ENCODE results near the gene SNAPC2. TPM values are rescaled to one million over a fixed set of nuclear protein-coding genes. Genes with fewer than 3 reads are reported as not detected.

SNAPC2 gene
- total and polyA plus RNA-seq, 2 of the 13 experiments (the other 11 are each of a cell fraction or from before 2014, with no cell fraction given): 10.2 to 12.7 TPM

- TF ChIP-seq DBP (CRISPR knock-in tag; IDR thresholded peaks at IDR 0.05; ENCODE audit: not compliant biosample characterization): peak; percentile 36
- no peak for TF ChIP-seq ZNF343 (CRISPR knock-in tag; IDR thresholded peaks at IDR 0.05)
- TF ChIP-seq ERF (CRISPR knock-in tag; IDR thresholded peaks at IDR 0.05): peak; percentile 49; the same call in 1 of the 2 replicates
- TF ChIP-seq, protein P1, sequence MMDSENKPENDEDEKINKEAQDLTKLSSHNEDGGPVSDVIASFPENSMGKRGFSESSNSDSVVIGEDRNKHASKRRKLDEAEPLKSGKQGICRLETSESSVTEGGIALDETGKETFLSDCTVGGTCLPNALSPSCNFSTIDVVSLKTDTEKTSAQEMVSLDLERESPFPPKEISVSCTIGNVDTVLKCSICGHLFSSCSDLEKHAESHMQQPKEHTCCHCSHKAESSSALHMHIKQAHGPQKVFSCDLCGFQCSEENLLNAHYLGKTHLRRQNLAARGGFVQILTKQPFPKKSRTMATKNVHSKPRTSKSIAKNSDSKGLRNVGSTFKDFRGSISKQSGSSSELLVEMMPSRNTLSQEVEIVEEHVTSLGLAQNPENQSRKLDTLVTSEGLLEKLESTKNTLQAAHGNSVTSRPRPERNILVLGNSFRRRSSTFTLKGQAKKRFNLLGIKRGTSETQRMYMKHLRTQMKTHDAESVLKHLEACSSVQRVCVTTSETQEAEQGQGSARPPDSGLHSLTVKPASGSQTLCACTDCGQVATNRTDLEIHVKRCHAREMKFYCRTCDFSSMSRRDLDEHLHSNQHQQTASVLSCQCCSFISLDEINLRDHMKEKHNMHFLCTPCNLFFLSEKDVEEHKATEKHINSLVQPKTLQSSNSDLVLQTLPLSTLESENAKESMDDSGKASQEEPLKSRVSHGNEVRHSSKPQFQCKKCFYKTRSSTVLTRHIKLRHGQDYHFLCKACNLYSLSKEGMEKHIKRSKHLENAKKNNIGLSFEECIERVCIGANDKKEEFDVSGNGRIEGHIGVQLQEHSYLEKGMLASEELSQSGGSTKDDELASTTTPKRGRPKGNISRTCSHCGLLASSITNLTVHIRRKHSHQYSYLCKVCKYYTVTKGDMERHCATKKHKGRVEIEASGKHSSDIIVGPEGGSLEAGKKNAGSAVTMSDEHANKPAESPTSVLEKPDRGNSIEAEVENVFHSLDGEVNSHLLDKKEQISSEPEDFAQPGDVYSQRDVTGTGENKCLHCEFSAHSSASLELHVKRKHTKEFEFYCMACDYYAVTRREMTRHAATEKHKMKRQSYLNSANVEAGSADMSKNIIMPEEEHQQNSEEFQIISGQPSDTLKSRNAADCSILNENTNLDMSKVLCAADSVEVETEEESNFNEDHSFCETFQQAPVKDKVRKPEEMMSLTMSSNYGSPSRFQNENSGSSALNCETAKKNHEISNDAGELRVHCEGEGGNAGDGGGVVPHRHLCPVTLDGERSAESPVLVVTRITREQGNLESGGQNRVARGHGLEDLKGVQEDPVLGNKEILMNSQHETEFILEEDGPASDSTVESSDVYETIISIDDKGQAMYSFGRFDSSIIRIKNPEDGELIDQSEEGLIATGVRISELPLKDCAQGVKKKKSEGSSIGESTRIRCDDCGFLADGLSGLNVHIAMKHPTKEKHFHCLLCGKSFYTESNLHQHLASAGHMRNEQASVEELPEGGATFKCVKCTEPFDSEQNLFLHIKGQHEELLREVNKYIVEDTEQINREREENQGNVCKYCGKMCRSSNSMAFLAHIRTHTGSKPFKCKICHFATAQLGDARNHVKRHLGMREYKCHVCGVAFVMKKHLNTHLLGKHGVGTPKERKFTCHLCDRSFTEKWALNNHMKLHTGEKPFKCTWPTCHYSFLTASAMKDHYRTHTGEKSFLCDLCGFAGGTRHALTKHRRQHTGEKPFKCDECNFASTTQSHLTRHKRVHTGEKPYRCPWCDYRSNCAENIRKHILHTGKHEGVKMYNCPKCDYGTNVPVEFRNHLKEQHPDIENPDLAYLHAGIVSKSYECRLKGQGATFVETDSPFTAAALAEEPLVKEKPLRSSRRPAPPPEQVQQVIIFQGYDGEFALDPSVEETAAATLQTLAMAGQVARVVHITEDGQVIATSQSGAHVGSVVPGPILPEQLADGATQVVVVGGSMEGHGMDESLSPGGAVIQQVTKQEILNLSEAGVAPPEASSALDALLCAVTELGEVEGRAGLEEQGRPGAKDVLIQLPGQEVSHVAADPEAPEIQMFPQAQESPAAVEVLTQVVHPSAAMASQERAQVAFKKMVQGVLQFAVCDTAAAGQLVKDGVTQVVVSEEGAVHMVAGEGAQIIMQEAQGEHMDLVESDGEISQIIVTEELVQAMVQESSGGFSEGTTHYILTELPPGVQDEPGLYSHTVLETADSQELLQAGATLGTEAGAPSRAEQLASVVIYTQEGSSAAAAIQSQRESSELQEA (CRISPR knock-in tag; IDR thresholded peaks at IDR 0.05; ENCODE audit: not compliant biosample characterization): peak; percentile 41
- no peak for TF ChIP-seq ZNF513 (CRISPR knock-in tag; conservative IDR thresholded peaks at IDR 0.05)
- TF ChIP-seq, protein P2, sequence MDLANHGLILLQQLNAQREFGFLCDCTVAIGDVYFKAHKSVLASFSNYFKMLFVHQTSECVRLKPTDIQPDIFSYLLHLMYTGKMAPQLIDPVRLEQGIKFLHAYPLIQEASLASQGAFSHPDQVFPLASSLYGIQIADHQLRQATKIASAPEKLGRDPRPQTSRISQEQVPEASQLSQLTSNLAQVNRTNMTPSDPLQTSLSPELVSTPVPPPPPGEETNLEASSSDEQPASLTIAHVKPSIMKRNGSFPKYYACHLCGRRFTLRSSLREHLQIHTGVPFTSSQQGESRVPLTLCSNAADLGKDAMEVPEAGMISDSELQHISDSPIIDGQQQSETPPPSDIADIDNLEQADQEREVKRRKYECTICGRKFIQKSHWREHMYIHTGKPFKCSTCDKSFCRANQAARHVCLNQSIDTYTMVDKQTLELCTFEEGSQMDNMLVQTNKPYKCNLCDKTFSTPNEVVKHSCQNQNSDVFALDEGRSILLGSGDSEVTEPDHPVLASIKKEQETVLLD (CRISPR knock-in tag; IDR thresholded peaks at IDR 0.05; ENCODE audit: low read depth): no peak
- 0 out of 2 replicates have a peak, but pooled peaks have one; percentile 16 for TF ChIP-seq ZFP82 (CRISPR knock-in tag; IDR thresholded peaks at IDR 0.05; ENCODE audit: borderline replicate concordance)
- no peak for TF ChIP-seq FOXA1 (IDR thresholded peaks at IDR 0.05)
- TF ChIP-seq FOXA1 (CRISPR knock-in tag; IDR thresholded peaks at IDR 0.05): no peak
- TF ChIP-seq KDM3A (CRISPR knock-in tag; IDR thresholded peaks at IDR 0.05; ENCODE audit: low read depth): peak; percentile 27; the same call in 1 of the 2 replicates
- no peak for TF ChIP-seq ZBTB25 (CRISPR knock-in tag; IDR thresholded peaks at IDR 0.05)
- peak; percentile 49; the same call in 1 of the 2 replicates for TF ChIP-seq ZNF205 (CRISPR knock-in tag; IDR thresholded peaks at IDR 0.05)
- TF ChIP-seq MEF2D (CRISPR knock-in tag; IDR thresholded peaks at IDR 0.05): peak; percentile 46; the same call in 1 of the 2 replicates
- peak; percentile 60; the same call in 1 of the 2 replicates for TF ChIP-seq TAF1 (CRISPR knock-in tag; IDR thresholded peaks at IDR 0.05)
- TF ChIP-seq SOX13 (IDR thresholded peaks at IDR 0.05): no peak
- 0 out of 4 replicates have a peak, but pooled peaks of 1 of the 2 experiments have one; percentile 20 for TF ChIP-seq SOX13 (CRISPR knock-in tag; conservative IDR thresholded peaks at IDR 0.05 in 1 of 2, IDR thresholded peaks at IDR 0.05 in 1 of 2)
These were observed 31.9 kb upstream of the SNAPC2 start, which contains the start of gene LRRC8E (continued) for GRCh38 chr19:7888145-7888825.
